HepG2 (cell line): Measurements from ENCODE around the gene SSC5D. TPM values are rescaled to one million over a fixed set of nuclear protein-coding genes. Genes with fewer than 3 reads are reported as not detected.

Experiments used
- DMTF1 ChIP-seq: sonication (generic); formaldehyde crosslinking; IDR thresholded peaks from 2 replicates; pipeline ENCODE4 v1.4.0; 2020; ENCODE audit warnings: mild to moderate bottlenecking, missing genetic modification reagents
- HMGXB3 ChIP-seq: sonication (generic); formaldehyde crosslinking; IDR thresholded peaks from 2 replicates; pipeline ENCODE4 v1.4.0; 2020; ENCODE audit warnings: missing genetic modification reagents, borderline replicate concordance
- HNF1B ChIP-seq: sonication (generic); formaldehyde crosslinking; IDR thresholded peaks from 2 replicates; pipeline ENCODE4 v1.5.1; 2020; ENCODE audit warnings: mild to moderate bottlenecking, moderate library complexity, missing genetic modification reagents
- NPAS2 ChIP-seq: sonication (generic); formaldehyde crosslinking; IDR thresholded peaks from 2 replicates; pipeline ENCODE4 v1.8.0; 2022; ENCODE audit warnings: mild to moderate bottlenecking, missing genetic modification reagents, borderline replicate concordance
- RFXANK ChIP-seq: IDR thresholded peaks from 2 replicates; pipeline ENCODE4 v1.6.1; 2016
- RNF2 ChIP-seq: fragments of 450-650 bp; conservative IDR thresholded peaks from 2 replicates; pipeline ENCODE4 v1.6.1; 2016; ENCODE audit warnings: low read depth
- TFAP4 ChIP-seq: sonication (generic); IDR thresholded peaks from 2 replicates; pipeline ENCODE4 v1.6.1; 2016; ENCODE audit warnings: low read depth, borderline replicate concordance
- THAP11 ChIP-seq: IDR thresholded peaks from 2 replicates; pipeline ENCODE4 v1.6.1; 2016; ENCODE audit warnings: missing biosample characterization, missing genetic modification reagents
- ZFP37 ChIP-seq: sonication (generic); formaldehyde crosslinking; IDR thresholded peaks from 2 replicates; pipeline ENCODE4 v1.4.0; 2020; ENCODE audit warnings: missing genetic modification reagents, borderline replicate concordance
- ZNF263 ChIP-seq: sonication (generic); formaldehyde crosslinking; IDR thresholded peaks from 2 replicates; pipeline ENCODE4 v1.4.0; 2020; ENCODE audit warnings: missing genetic modification reagents
- ZNF414 ChIP-seq: sonication (generic); formaldehyde crosslinking; IDR thresholded peaks from 2 replicates; pipeline ENCODE4 v1.5.0; 2020; ENCODE audit warnings: missing genetic modification reagents
- ZNF563 ChIP-seq: sonication (generic); formaldehyde crosslinking; IDR thresholded peaks from 2 replicates; pipeline ENCODE4 v1.8.0; 2022; ENCODE audit warnings: mild to moderate bottlenecking, moderate library complexity, missing genetic modification reagents
- ZNF570 ChIP-seq: sonication (generic); formaldehyde crosslinking; IDR thresholded peaks from 2 replicates; pipeline ENCODE4 v1.4.0; 2020; ENCODE audit warnings: mild to moderate bottlenecking, missing genetic modification reagents, borderline replicate concordance
- ZNF75D ChIP-seq: sonication (generic); formaldehyde crosslinking; IDR thresholded peaks from 2 replicates; pipeline ENCODE4 v1.8.1; 2023; ENCODE audit warnings: missing genetic modification reagents, mild to moderate bottlenecking, borderline replicate concordance
- polyA plus RNA-seq, 8 experiments: library from polyadenylated mRNA; depleted of rRNA in 3 of 8; stranded (reverse) in 7 of 8; unstranded in 1 of 8; fragments of >200 nt; fragmentation: Illumina TruSeq in 4 of 8; extraction: Trizol in 4 of 8; gene quantifications; 2 replicates each; pipeline versions ENCODE4 v1.2.1 to v1.2.3, GENCODE V29; 2011 to 2016; ENCODE audit warnings: low read depth in 4 of 8, missing spikeins in 1 of 8, mixed read lengths in 1 of 8; ENCODE audit not compliant: insufficient read depth in 1 of 8
- total RNA-seq, 5 experiments: library from RNA; depleted of rRNA; stranded (reverse); fragments of >200 nt; fragmentation: Illumina TruSeq; extraction: Trizol; gene quantifications; 2 replicates each; pipeline ENCODE4 v1.2.3, GENCODE V29; 2016; ENCODE audit warnings: low read depth in 1 of 5

SSC5D gene
- total and polyA plus RNA-seq, 2 of the 13 experiments (the other 11 are each of a cell fraction or from before 2014, with no cell fraction given) = not detected

- TF ChIP-seq HNF1B (CRISPR knock-in tag) (peak; percentile 45; the same call in 1 of the 2 replicates), TFAP4 (peak; percentile 54; the same call in 1 of the 2 replicates), RFXANK (CRISPR knock-in tag) (peak; percentile 54; the same call in 1 of the 2 replicates), NPAS2 (CRISPR knock-in tag) (no peak), ZNF563 (CRISPR knock-in tag) (no peak), THAP11 (CRISPR knock-in tag) (peak; percentile 65), ZNF75D (CRISPR knock-in tag) (no peak), ZNF570 (CRISPR knock-in tag) (no peak), DMTF1 (CRISPR knock-in tag) (no peak), ZNF414 (CRISPR knock-in tag) (no peak), ZFP37 (CRISPR knock-in tag) (no peak), HMGXB3 (CRISPR knock-in tag) (no peak), RNF2 (peak; percentile 23; the same call in 1 of the 2 replicates), ZNF263 (no peak)
Measured at GRCh38 chr19:55467236-55468053, 20.8 kb upstream of the SSC5D start (continued).
